ENCODE data around the gene LLGL2.

DNA sequence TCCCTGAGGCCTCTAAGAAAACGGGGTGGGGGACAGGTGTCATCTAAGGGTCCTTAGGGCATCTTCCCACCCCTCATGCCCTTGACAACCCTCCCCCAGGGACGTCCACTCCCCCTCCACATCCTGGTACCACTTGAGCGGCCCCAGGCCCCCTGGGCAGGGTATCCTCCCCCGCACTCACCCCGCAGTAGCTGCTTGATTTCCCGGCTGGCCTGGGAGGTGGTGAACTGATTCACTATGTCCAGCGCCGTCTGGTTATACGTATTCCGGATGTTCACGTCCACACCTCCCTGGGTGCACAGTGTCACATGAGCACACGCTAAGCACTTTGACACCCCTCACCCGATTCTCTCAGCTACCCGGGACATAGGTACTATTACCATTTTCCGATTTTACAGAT, 19.9 kb upstream of the LLGL2 start:
- TF ChIP-seq, protein P1, sequence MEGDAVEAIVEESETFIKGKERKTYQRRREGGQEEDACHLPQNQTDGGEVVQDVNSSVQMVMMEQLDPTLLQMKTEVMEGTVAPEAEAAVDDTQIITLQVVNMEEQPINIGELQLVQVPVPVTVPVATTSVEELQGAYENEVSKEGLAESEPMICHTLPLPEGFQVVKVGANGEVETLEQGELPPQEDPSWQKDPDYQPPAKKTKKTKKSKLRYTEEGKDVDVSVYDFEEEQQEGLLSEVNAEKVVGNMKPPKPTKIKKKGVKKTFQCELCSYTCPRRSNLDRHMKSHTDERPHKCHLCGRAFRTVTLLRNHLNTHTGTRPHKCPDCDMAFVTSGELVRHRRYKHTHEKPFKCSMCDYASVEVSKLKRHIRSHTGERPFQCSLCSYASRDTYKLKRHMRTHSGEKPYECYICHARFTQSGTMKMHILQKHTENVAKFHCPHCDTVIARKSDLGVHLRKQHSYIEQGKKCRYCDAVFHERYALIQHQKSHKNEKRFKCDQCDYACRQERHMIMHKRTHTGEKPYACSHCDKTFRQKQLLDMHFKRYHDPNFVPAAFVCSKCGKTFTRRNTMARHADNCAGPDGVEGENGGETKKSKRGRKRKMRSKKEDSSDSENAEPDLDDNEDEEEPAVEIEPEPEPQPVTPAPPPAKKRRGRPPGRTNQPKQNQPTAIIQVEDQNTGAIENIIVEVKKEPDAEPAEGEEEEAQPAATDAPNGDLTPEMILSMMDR (IDR thresholded peaks at IDR 0.05): no peak
- TF ChIP-seq POLR2A (IDR thresholded peaks at IDR 0.05): no peak

Measured in thyroid gland (tissue), 4 donors.